Neural cell (in vitro differentiated cells): ENCODE measurements around the gene FHL2.

ENCODE experiments used
- CTCF ChIP-seq: fragments of 450-650 bp; IDR thresholded peaks from 2 replicates; pipeline ENCODE4 v1.5.1; 2014; ENCODE audit warnings: antibody characterized with exemption, mild to moderate bottlenecking, moderate library complexity; ENCODE audit not compliant: poor library complexity, severe bottlenecking
- EP300 ChIP-seq: fragments of 450-650 bp; conservative IDR thresholded peaks from 2 replicates; pipeline ENCODE4 v1.6.1; 2014; ENCODE audit warnings: antibody characterized with exemption, mild to moderate bottlenecking, moderate library complexity; ENCODE audit not compliant: poor library complexity, severe bottlenecking
- EZH2 ChIP-seq: fragments of 200-600, 300-800 bp; shearing (Covaris generic), sonication (generic); IDR thresholded peaks from 2 replicates; pipeline ENCODE4 v1.6.1; 2014; ENCODE audit warnings: antibody characterized with exemption, low read length, borderline replicate concordance, mild to moderate bottlenecking; ENCODE audit not compliant: insufficient read depth, poor library complexity, severe bottlenecking
- MXI1 ChIP-seq: fragments of 450-650 bp; conservative IDR thresholded peaks from 2 replicates; pipeline ENCODE4 v1.6.1; 2014; ENCODE audit warnings: antibody characterized with exemption, mild to moderate bottlenecking; ENCODE audit not compliant: poor library complexity, severe bottlenecking
- POLR2AphosphoS5 ChIP-seq: IDR thresholded peaks from 2 replicates; pipeline ENCODE4 v1.6.1; 2012
- RAD21 ChIP-seq: fragments of 450-650 bp; conservative IDR thresholded peaks from 2 replicates; pipeline ENCODE4 v1.6.1; 2014; ENCODE audit warnings: antibody characterized with exemption, mild to moderate bottlenecking, moderate library complexity
- REST ChIP-seq: IDR thresholded peaks from 2 replicates; pipeline ENCODE4 v1.6.1; 2012; ENCODE audit warnings: borderline replicate concordance
- TAF1 ChIP-seq: IDR thresholded peaks from 2 replicates; pipeline ENCODE4 v1.6.1; 2012; ENCODE audit warnings: low read depth

- TF ChIP-seq CTCF (no peak), EZH2 (no peak), TAF1 (no peak), POLR2AphosphoS5 (no peak), EP300 (no peak), MXI1 (no peak), REST (no peak), RAD21 (no peak)
Measured at GRCh38 chr2:105358593-105358992, 40.3 kb downstream of the FHL2 start.
